ENCODE data around the gene ANAPC5. TPM values are rescaled to one million over a fixed set of nuclear protein-coding genes. Genes with fewer than 3 reads are reported as not detected.
A peak's percentile ranks its signal among the peaks of the same experiment; 100 is the strongest.

Gene ANAPC5
- total RNA-seq, 1 donor = 180 TPM

- H3K4me3 ChIP-seq (ENCODE audit: low read depth, low read length) = no peak overlapping the region
- no peak for TF ChIP-seq CTCF (IDR thresholded peaks at IDR 0.05; ENCODE audit: insufficient read depth, low read depth, low read length)
- no peak for DNase-seq (ENCODE audit: low read depth)
Measured at GRCh38 chr12:121293603-121294002, 58.6 kb downstream of the ANAPC5 start.

GRCh38 chr12:121290410-121290809, 61.8 kb downstream of the ANAPC5 start:
- DNase-seq (ENCODE audit: low read depth) = no peak
- no peak for TF ChIP-seq CTCF (IDR thresholded peaks at IDR 0.05; ENCODE audit: insufficient read depth, low read depth, low read length)
- H3K4me3 ChIP-seq (ENCODE audit: low read depth, low read length) = no peak overlapping the region

GRCh38 chr12:121289962-121290361, 62.2 kb downstream of the ANAPC5 start:
- DNase-seq (ENCODE audit: low read depth) = no peak
- no peak for TF ChIP-seq CTCF (IDR thresholded peaks at IDR 0.05; ENCODE audit: insufficient read depth, low read depth, low read length)
- H3K4me3 ChIP-seq (ENCODE audit: low read depth, low read length) = no peak overlapping the region

- no peak overlapping the region for H3K4me3 ChIP-seq (ENCODE audit: low read depth, low read length)
- TF ChIP-seq CTCF (IDR thresholded peaks at IDR 0.05; ENCODE audit: insufficient read depth, low read depth, low read length) = no peak
- DNase-seq (ENCODE audit: low read depth) = no peak
Measured at GRCh38 chr12:121288986-121289385, 63.2 kb downstream of the ANAPC5 start.

- H3K4me3 ChIP-seq (ENCODE audit: low read depth, low read length) = no peak overlapping the region
- TF ChIP-seq CTCF (IDR thresholded peaks at IDR 0.05; ENCODE audit: insufficient read depth, low read depth, low read length) = no peak
- no peak for DNase-seq (ENCODE audit: low read depth)
Measured at GRCh38 chr12:121288158-121288845, 63.9 kb downstream of the ANAPC5 start.

- TF ChIP-seq CTCF (IDR thresholded peaks at IDR 0.05; ENCODE audit: insufficient read depth, low read depth, low read length) = no peak
- no peak overlapping the region for H3K4me3 ChIP-seq (ENCODE audit: low read depth, low read length)
- peak; percentile 38 for DNase-seq (ENCODE audit: low read depth)
Measured at GRCh38 chr12:121287267-121287954, 64.8 kb downstream of the ANAPC5 start.
